Liver (tissue), 9 donors: Measurements from ENCODE around the gene MAPT. TPM values are rescaled to one million over a fixed set of nuclear protein-coding genes. Genes with fewer than 3 reads are reported as not detected.

ENCODE experiments used
- DNase-seq: peaks from one replicate; pipeline ENCODE4 v3.0.0-alpha.2; 2017; ENCODE audit warnings: low spot score
- H3K27ac ChIP-seq, 2 donors: one replicate each; pipeline ENCODE4 v1.7.0; 2013; ENCODE audit warnings: inconsistent platforms in 2 of 2, low read length in 2 of 2, control low read depth in 1 of 2, low read depth in 1 of 2, mild to moderate bottlenecking in 1 of 2
- H3K27me3 ChIP-seq, 4 donors: one replicate each; pipeline versions ENCODE4 v1.6.1 to v1.7.0; 2013; ENCODE audit warnings: low read length in 3 of 4, inconsistent platforms in 1 of 4, mild to moderate bottlenecking in 1 of 4, moderate library complexity in 1 of 4; ENCODE audit not compliant: control insufficient read depth in 4 of 4, insufficient read depth in 4 of 4
- H3K36me3 ChIP-seq, 4 donors: one replicate each; pipeline versions ENCODE4 v1.6.1 to v1.7.0; 2013; ENCODE audit warnings: low read length in 3 of 4, mild to moderate bottlenecking in 3 of 4, low read depth in 1 of 4, moderate library complexity in 1 of 4; ENCODE audit not compliant: control insufficient read depth in 4 of 4, insufficient read depth in 3 of 4
- H3K4me1 ChIP-seq, 4 donors: one replicate each; pipeline versions ENCODE4 v1.6.1 to v1.7.0; 2013; ENCODE audit warnings: low read length in 3 of 4, mild to moderate bottlenecking in 3 of 4, moderate library complexity in 1 of 4; ENCODE audit not compliant: control insufficient read depth in 4 of 4, insufficient read depth in 4 of 4
- H3K4me3 ChIP-seq, 3 donors: one replicate each; pipeline versions ENCODE4 v1.6.1 to v1.7.0; 2013; ENCODE audit warnings: low read length in 3 of 3, control low read depth in 1 of 3, low read depth in 1 of 3, mild to moderate bottlenecking in 1 of 3
- H3K9ac ChIP-seq, 2 donors: one replicate each; pipeline ENCODE4 v1.7.0; 2013; ENCODE audit warnings: low read length in 2 of 2, mild to moderate bottlenecking in 2 of 2, moderate library complexity in 2 of 2, control low read depth in 1 of 2, low read depth in 1 of 2
- H3K9me3 ChIP-seq, 4 donors: one replicate each; pipeline versions ENCODE4 v1.6.1 to v1.7.0; 2013; ENCODE audit warnings: low read length in 3 of 4; ENCODE audit not compliant: control insufficient read depth in 4 of 4
- ATF3 ChIP-seq: IDR thresholded peaks from 2 replicates; pipeline ENCODE4 v1.6.1; 2016; ENCODE audit warnings: antibody characterized with exemption
- CTCF ChIP-seq: fragments of 150-350 bp; IDR thresholded peaks from 2 replicates; pipeline ENCODE4 v1.5.1; 2017; ENCODE audit warnings: improper control_type of control experiment, low read depth, low read length; ENCODE audit not compliant: missing input control
- EGR1 ChIP-seq, 2 donors: IDR thresholded peaks; 2 replicates each; pipeline ENCODE4 v1.6.1; 2016 to 2018; ENCODE audit warnings: antibody characterized with exemption in 2 of 2, low read depth in 2 of 2
- FOXA1 ChIP-seq: IDR thresholded peaks from 2 replicates; pipeline ENCODE4 v1.6.1; 2016; ENCODE audit warnings: antibody characterized with exemption
- FOXA2 ChIP-seq: IDR thresholded peaks from 2 replicates; pipeline ENCODE4 v1.6.1; 2016; ENCODE audit warnings: antibody characterized with exemption
- GABPA ChIP-seq, 2 donors: IDR thresholded peaks in 1 of 2; conservative IDR thresholded peaks in 1 of 2; 2 replicates each; pipeline ENCODE4 v1.6.1; 2016; ENCODE audit warnings: antibody characterized with exemption in 2 of 2, mild to moderate bottlenecking in 1 of 2, moderate library complexity in 1 of 2
- HNF4A ChIP-seq, 2 donors: conservative IDR thresholded peaks; 2 replicates each; pipeline ENCODE4 v1.6.1; 2016; ENCODE audit warnings: antibody characterized with exemption in 2 of 2, mild to moderate bottlenecking in 2 of 2
- HNF4G ChIP-seq: IDR thresholded peaks from 2 replicates; pipeline ENCODE4 v1.6.1; 2016; ENCODE audit warnings: antibody characterized with exemption
- JUND ChIP-seq, 2 donors: IDR thresholded peaks; 2 replicates each; pipeline ENCODE4 v1.6.1; 2016; ENCODE audit warnings: antibody characterized with exemption in 2 of 2
- MAX ChIP-seq: IDR thresholded peaks from 2 replicates; pipeline ENCODE4 v1.6.1; 2016; ENCODE audit warnings: antibody characterized with exemption
- NR2F2 ChIP-seq: IDR thresholded peaks from 2 replicates; pipeline ENCODE4 v1.6.1; 2016; ENCODE audit warnings: antibody characterized with exemption
- RAD21 ChIP-seq, 2 donors: IDR thresholded peaks; 2 replicates each; pipeline ENCODE4 v1.6.1; 2016; ENCODE audit warnings: antibody characterized with exemption in 2 of 2, mild to moderate bottlenecking in 2 of 2
- REST ChIP-seq: IDR thresholded peaks from 2 replicates; pipeline ENCODE4 v1.6.1; 2016; ENCODE audit warnings: antibody characterized with exemption, mild to moderate bottlenecking
- RXRA ChIP-seq, 2 donors: IDR thresholded peaks; 2 replicates each; pipeline ENCODE4 v1.6.1; 2017 to 2018; ENCODE audit warnings: antibody characterized with exemption in 2 of 2, mild to moderate bottlenecking in 1 of 2
- SP1 ChIP-seq: IDR thresholded peaks from 2 replicates; pipeline ENCODE4 v1.6.1; 2018; ENCODE audit warnings: antibody characterized with exemption, mild to moderate bottlenecking
- TAF1 ChIP-seq: conservative IDR thresholded peaks from 2 replicates; pipeline ENCODE4 v1.6.1; 2016; ENCODE audit warnings: antibody characterized with exemption, mild to moderate bottlenecking
- YY1 ChIP-seq: IDR thresholded peaks from 2 replicates; pipeline ENCODE4 v1.6.1; 2016; ENCODE audit warnings: antibody characterized with exemption, mild to moderate bottlenecking
- ZBTB33 ChIP-seq: IDR thresholded peaks from 2 replicates; pipeline ENCODE4 v1.6.1; 2016; ENCODE audit warnings: antibody characterized with exemption
- WGBS: extraction: QIAGEN DNeasy Blood & Tissue Kit; methylation state at CpG from one replicate; pipeline ENCODE4 v1.1.7; 2013; 5-methylcytosine and 5-hydroxymethylcytosine counted together
- polyA plus RNA-seq, 2 donors: library from polyadenylated mRNA; stranded (reverse) in 1 of 2; unstranded in 1 of 2; fragments of 200-250 nt in 1 of 2; fragments of >200 nt in 1 of 2; fragmentation: Nextera tagmentation in 1 of 2; extraction: Ambion mirVana in 1 of 2; gene quantifications; one replicate each; pipeline versions ENCODE4 v1.2.1 to v1.2.3, GENCODE V29; 2013 to 2015
- total RNA-seq, 2 donors: library from RNA; depleted of rRNA; stranded (reverse); fragments of >200 nt; gene quantifications; one replicate each; pipeline ENCODE4 v1.2.3, GENCODE V29; 2014
- donor health status: healthy.
- donor health status: healthy.
- donor health status: healthy.
- donor health status: healthy.
- donor health status: healthy.

The MAPT gene
- total and polyA plus RNA-seq, 4 donors, result 0.05 to 0.67 (median 0.27) TPM

- Histone ChIP-seq H3K4me1 (peaks cover 5 to 70% (median 55%) of the 10 kb centered on the region in 4 donors), H3K36me3 (peaks cover 0 to 2% (median 0%) of the 10 kb centered on the region in 4 donors), H3K9me3 (no peaks in the 10 kb centered on the region), H3K27me3 (no peaks in the 10 kb centered on the region), H3K4me3 (no peak overlapping the region), H3K27ac (no peak overlapping the region), H3K9ac (no peak overlapping the region)
- TF ChIP-seq NR2F2 (no peak), CTCF (no peak), TAF1 (no peak), YY1 (no peak), JUND (IDR thresholded peaks at IDR 0.05) (no peak), RXRA (IDR thresholded peaks at IDR 0.05) (no peak), FOXA2 (no peak), SP1 (no peak), HNF4A (conservative IDR thresholded peaks at IDR 0.05) (no peak), FOXA1 (no peak), REST (no peak), MAX (no peak), RAD21 (IDR thresholded peaks at IDR 0.05) (no peak), ZBTB33 (no peak), GABPA (IDR thresholded peaks at IDR 0.05 in 1 of 2, conservative IDR thresholded peaks at IDR 0.05 in 1 of 2) (no peak), ATF3 (no peak), HNF4G (no peak), EGR1 (IDR thresholded peaks at IDR 0.05; ENCODE audit: low read depth in 2 of 2) (no peak)
- DNase-seq, result no peak
- 97% methylated on average over 1 of the region's 1 CpG for WGBS
Measured at GRCh38 chr17:45929344-45929743, 35.0 kb downstream of the MAPT start.
